GM18858 (cell line): ENCODE data around the gene USP34.

Experiments used
- ATAC-seq: cut with Tn5 transposase; IDR thresholded peaks from one replicate; pipeline ENCODE4 v1.9.1; 2021; ENCODE audit not compliant: unreplicated experiment

Gene USP34

DNA sequence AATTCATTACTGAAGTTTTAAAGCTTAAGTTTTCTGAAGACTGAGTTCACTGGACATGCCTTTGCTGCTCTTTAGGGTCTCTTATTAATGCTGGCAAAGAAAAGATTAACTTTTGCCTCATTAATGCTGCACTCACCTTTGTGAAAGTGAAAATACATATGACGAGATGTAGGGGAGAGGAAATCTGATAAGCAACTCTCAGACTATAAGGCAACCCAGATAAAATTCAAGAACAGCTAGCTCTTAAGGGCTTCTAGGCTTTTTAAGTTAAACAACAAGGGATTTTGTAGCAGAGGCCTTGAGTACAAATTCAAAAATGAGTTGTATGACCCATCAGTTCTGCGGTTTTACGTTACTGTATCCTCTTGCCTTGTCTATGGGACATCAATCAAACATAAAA, 143.7 kb downstream of the USP34 start:
- no peak for ATAC-seq

DNA sequence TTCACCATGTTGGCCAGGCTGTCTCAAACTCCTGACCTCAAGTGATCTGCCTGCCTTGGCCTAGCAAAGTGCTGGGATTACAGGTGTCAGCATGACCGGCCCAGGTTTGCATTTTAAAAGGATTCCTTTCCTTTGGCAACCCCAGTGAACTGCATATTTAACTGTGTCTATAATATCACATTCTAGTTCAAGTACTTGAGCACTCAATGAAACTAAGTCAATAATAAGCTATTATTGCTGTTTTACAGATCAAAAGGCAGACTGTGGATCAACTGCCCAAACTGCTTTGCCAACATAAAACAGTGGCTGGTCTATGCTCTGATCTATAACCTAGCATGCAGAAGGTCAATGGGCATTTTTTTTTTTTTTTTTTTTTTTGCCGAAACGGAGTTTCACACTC, 144.5 kb downstream of the USP34 start:
- no peak for ATAC-seq

DNA sequence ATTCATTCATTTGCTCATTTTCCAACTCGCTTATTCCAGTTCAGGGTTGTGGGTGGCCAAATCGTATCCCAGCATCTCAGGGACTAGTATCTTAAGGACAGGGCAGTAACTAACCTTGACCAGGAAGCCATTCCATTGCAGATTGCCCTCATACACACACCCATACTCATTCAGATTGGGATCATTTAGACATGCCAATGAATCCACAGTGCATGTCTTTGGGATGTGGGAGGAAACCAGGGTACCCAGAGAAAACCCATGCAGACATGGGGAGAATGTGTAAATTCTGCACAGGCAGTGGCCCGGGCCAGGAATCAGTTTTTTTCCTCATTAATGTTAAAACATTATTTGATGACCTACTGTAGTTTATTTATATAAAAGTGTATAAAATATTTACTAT, 150.7 kb downstream of the USP34 start:
- no peak for ATAC-seq

DNA sequence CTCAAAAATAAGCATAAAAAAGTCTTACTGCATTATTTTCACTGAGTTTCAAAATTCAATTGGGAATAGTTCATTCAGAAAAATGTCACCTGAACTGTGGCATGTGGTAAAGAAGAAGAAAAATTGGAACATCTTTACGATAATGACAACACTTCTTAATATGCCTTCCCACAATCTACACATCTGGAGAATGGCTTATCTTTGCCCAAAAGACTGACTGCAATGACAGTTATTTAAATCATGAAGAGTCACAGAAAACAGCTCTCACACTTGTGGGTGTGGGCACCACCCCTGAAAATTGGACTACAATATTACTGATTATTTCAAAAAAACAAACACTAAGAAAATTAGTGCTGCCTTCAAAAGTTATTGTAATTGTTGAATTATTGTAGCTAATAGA, 152.3 kb downstream of the USP34 start:
- ATAC-seq: no peak

DNA sequence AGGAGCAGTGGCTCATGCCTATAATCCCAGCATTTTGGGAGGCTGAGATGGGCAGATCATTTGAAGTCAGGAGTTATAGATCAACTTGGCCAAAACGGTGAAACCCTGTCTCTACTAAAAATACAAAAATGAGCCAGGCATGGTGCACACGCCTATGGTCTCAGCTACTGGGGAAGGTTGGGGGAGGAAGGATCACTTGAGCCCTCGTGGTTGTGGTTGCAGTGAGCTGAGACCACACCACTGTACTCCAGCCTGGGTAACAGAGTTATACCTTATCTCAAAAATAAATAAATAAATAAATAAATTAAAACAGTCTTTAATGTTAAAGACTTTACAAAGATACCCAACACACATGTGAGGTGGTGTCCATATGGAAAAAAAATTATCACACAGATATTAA, 174.9 kb downstream of the USP34 start:
- ATAC-seq: no peak

DNA sequence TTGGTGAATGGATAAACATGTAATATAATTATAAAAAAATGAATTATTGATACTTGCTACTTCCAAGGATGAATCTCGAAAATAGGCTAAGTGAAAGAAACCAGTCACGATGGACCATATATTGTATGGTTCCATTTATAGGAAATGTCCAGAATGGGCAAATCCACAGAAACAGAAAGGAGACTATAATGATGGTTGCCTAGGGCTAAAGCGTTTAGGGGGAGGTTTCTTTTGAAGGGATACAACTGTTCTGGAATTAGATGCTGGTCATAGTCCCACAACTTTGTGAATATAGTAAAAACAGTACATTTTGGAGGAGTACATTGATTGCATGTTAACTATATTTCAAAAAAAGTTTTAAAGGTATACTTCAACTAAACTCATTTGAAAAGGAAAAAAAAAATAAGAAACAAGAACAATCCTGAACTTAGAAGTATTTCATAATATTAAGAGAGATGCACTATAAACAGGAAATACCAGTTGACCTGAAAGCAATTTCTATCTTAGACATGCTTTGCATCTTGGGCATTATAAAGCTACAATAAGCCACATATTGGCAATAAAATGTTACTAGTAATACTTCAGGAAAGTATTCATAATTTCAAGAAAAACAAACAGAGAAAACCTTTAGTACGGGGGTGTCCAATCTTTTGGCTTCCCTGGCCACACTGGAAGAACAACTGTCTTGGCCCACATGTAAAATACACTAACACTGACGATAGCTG, 178.9 kb downstream of the USP34 start:
- ATAC-seq: no peak

DNA sequence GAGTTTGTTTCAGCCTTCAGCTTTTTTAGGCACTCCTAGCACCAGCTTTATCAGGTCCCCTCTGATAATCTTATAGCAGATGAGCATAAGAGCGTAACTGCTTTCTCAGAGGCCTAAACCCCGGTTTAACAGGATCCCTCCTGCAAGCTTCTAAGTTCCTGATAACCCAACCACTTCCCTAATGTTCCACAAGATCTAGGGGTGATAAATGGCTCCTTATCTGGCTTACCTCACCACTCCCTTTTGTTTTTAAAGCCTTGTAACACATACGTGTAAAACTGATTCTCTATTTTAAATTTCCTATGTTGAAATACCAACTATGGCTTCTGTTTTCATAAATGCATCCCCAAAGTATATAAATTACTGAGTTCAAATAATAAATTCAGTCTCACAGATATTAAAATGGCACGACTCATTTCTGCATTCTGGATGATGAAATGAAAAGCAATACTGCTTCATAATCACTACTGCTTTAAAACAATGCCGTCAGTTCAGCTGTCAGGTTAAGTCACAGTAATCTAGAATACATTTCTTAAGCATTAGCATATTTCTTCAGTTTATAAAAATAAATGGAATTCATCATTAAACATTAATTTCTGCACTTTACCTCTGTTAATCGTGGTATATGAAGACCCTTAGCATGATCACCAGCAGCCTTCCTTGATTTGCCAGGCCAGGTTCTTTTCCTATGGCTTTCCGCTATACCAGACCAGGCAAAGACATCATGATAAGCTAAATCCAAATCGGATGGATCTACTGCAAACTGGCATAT, 182.6 kb downstream of the USP34 start:
- ATAC-seq: no peak

DNA sequence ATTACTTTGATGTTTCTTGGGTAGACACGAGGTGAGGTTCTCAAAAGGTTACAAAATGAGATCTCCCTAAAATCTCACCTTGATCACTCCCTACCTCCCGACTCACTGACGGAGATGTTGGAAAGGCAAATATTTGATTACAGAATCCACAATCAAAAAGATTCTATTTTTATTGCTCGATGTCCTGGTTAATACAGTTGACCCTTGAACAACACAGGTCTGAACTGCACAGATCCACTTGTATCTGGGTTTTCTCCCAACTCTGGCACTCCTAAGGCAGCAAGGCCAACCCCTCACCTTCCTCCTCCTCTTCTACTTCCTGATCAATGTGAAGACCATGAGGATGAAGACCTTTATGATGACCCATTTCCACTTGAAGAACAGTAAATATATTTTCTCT, 183.6 kb downstream of the USP34 start:
- ATAC-seq: no peak

DNA sequence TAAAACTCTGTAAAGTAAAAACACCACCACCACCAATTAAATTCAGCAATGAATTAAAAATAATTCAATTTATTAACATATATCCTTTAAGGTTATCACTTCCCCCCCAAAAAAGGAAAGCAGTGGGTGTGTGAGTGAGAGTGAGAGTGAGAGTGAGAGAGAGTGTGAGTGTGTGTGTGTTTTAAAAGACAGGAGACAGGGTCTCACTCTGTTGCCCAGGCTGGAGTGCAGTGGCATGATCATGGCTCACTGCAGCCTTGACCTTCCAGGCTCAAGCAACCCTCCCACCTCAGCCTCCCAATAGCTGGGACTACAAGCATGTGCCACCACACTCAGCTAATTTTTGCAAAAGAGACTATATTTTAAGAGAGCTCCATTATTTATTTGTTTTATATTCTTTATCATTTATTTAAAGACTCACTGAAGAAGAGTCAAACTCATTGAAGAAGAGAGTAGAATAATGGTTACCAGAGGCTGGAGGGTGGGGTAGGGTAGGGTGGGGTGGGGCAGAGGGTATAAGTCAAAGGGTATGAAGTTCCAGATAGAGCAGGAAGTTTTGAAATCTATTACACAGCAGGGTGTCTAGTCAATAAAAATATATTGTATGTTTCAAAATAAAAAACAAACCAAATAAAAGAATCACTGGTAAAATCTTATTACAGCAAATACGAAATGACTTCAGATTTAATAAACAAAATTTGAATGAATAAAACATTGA, 187.3 kb downstream of the USP34 start:
- no peak for ATAC-seq

DNA sequence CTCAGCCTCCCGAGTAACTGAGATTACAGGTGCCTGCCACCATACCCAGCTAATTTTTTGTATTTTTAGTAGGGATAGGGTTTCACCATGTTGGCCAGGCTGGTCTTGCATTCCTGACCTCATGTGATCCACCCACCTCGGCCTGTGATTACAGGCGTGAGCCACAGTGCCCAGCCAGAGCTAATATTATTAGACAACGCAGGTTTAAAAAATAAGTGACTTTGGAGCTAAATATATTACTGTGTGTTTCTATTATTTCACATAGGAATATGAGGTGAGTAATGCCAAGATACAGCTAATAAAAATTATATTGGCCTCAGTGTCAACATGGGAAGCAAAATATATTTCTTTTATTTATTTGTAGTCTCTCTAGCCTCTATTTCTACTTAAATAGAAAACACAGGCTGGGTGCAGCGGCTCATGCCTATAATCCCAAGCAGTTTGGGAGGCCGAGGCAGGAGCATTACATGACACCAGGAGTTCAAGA, 188.7 kb downstream of the USP34 start:
- no peak for ATAC-seq

DNA sequence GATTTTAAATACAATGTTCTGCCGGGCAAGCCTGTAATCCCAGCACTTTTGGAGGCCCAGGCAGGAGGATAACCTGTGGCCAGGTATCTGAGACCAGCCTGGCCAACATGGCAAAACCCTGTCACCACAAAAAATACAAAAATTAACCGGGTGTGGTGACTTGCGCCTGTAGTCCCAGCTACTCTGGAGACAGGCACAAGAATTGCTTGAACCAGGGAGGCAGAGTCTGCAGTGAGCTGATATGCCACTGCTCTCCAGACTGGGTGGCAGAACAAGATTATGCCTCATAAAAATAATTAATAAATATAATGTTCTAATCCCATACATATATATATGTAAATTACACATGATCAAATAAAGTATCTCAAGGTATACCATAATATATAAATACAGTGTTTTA, 189.6 kb downstream of the USP34 start:
- no peak for ATAC-seq

DNA sequence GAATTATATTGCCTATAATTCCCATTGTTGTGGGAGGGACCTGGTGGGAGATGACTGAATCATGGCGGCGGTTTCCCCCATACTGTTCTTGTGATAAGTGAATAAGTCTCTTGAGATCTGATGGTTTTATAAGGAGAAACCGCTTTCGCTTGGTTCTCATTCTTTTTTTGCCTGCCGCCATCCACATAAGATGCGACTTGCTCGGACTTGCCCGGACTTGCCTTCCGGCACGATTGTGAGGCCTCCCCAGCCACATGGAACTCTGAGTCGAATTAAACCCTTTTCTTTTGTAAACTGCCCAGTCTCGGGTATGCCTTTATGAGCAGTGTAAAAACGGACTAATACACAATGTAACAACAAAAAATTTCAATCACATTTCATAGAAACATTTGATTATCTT, 193.1 kb downstream of the USP34 start:
- no peak for ATAC-seq

DNA sequence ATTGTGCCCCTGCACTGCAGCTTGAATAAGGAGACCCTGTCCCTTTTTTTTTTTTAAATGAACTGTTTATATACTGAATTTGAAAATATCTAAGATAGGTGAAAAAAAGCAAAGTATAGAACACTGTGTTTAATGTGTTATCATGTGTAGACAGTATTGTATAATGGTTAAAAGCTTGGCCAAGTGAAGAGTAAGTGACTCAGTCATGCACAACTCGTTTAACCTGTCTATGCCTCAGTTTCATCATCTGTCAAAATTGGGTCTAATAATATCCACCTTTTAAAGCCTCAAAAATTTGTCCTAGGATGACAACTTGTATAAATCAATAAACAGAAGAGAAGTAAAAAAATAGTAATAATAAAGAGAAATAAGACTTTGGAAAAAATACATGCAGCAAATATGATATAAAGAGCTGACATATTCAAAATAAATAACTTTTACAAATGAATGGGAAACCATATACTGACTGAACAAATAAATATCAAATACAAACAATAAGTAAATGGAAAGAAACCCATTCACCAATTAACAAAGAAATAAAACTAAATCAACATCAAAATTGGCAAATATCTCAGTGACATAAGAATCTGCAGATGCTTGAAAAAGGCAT, 195.2 kb downstream of the USP34 start:
- no peak for ATAC-seq

DNA sequence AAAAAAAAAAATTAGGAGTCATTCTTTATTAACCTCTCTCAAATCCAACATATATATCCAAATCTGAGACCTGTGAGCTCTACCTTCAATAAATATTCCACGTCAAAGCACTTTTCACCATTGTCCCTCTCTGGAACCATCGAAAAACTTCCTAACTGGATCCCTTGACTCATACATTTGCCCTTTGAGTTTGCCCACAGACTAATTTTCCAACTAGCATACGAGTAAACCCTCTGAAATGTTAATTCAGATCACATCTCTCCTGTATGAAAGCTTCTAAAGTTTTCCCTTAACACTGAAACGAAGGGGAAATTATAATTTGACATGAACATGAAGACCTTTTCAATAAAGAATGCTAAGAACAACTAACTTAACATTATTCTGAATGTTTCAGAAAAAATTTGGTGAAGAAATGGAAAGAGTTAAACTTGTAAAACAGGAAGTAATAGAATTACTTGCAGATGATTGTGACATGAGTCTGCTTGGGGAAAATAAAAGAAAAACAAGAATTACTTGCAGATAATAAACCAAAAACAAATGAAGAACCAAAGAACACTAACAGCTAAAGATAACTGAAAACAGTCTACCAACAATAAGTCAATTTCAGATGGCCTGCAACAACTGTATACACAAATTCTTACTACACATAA, 198.3 kb downstream of the USP34 start:
- no peak for ATAC-seq

DNA sequence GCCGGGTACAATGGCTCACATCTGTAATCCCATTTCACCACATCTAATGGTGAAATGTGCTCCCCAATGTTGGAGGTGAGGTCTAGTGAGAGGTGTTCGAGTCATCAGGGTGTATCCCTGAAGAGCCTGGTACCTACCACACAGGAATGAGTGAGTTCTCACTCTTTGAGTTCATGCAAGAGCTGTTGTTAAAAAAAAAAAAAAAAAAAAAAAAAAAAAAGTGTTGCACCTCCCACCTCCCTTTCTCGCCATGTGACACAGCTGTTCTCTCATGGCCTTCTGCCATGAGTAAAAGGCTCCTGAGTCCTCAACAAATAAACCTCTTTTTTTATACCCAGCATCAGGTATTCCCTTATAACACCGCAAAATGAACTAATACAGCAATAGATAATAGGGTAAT, 202.6 kb downstream of the USP34 start:
- no peak for ATAC-seq

DNA sequence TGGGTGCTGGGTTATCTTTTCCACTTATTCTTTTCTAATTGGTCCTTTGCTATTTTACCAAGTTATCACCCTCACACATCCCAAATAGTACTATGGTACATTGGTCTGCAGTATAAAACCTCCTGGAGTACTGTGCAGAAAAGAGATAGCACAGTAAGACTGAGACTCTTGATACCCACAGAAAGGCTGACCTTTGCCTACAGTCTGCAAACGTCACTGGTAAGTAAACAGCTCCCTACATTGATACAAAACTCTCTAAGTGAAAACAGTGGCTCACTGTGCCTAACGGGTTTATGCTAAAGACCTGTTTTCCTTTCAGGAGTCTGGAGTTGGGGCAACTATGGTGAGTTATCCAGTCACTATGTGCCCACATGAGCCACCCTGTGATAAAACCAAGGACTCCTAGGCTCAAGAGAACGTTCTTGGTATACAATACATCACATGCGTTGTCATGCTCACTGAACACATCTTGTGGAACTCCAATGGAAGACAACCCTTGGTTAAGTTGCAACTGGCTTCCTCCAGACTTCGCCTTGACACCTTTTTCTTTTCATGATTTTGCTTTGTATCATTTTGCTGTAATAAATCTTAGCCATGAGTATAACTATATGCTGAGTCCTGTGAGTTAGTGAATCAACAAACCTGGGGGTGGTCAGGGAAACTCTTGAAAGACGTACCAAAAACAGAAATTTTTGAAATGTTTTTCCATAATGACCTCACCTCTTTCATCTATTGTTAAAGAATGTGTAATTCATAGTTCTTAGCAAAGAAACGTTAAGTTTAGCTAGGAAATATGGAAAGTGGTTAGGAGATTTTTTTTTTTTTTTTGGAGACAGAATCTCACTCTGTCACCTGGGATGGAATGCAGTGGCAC, 204.0 kb downstream of the USP34 start:
- no peak for ATAC-seq

DNA sequence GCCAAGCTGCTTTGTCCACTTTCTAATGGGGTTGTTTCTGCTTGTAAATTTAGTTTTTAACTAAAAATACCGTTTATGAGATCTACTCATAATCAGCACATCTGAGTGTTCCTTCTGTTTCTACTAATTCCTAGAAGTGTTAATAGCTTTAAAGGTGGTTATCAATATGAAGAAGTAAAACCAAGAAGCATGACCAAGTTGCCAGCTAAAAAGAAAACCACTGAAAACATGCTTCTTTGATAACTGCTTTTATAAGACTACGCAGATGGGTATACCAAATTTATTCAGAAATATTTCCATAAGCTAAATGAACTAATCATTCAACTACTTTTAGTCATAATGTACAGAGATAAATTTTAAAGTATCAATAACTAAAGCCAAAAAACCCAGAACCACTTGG, 207.1 kb downstream of the USP34 start:
- ATAC-seq: no peak

DNA sequence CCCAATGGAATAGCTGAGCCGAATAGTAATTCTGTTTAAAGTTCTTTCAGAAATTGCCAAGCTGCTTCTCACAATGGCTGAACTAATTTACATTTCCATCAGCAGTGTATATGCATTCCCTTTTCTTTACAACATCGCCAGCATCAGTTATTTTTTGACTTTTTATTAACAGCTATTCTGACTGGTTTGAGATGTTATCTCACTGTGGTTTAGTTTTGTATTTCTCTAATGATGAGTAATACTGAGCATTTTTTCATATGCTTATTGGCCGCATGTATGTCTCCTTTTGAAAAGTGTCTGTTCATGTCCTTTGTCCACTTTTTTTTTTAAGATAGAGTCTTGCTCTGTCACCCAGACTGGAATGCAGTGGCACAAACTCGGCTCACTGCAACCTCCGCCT, 208.2 kb downstream of the USP34 start:
- no peak for ATAC-seq

DNA sequence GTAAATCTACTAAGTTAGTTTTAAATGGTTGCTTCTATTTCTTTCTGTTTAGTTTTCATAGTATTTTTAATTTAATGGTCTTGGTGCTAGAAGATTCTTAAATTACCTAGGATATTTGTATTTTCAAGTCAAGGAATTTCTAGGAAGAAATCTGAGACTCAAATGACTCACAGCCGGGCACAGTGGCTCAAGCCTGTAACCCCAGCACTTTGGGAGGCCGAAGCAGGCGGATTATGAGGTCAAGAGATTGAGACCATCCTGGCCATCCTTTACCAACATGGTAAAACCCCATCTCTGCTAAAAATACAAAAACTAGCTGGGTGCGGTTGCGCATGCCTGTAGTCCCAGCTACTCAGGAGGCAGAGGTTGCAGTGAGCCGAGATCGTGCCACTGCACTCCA, 213.4 kb downstream of the USP34 start:
- ATAC-seq: no peak
